GM23248 (cell line): ENCODE results near the gene LRSAM1. TPM values are rescaled to one million over a fixed set of nuclear protein-coding genes. Genes with fewer than 3 reads are reported as not detected.

Experiments
- DNase-seq: peaks from one replicate; pipeline ENCODE4 v3.0.0-alpha.2; 2015
- H2AFZ ChIP-seq: fragments of 200-600 bp; sonication (generic); 2 replicates; pipeline ENCODE4 v1.6.1; 2016; ENCODE audit warnings: antibody characterized with exemption
- H3F3A ChIP-seq: fragments of 200-600 bp; sonication (generic); 2 replicates; pipeline ENCODE4 v1.6.1; 2016; ENCODE audit warnings: mild to moderate bottlenecking, antibody characterized with exemption, mixed run types; ENCODE audit not compliant: insufficient read depth
- H3K27ac ChIP-seq: fragments of 200-600 bp; sonication (generic); 2 replicates; pipeline ENCODE4 v1.5.1; 2016; ENCODE audit warnings: mild to moderate bottlenecking
- H3K27me3 ChIP-seq: fragments of 200-600 bp; sonication (generic); replicated peaks from 2 replicates; pipeline ENCODE4 v1.6.1; 2016; ENCODE audit warnings: mild to moderate bottlenecking; ENCODE audit not compliant: insufficient read depth
- H3K36me3 ChIP-seq: fragments of 200-600 bp; sonication (generic); 2 replicates; pipeline ENCODE4 v1.6.1; 2016; ENCODE audit warnings: low read depth, mild to moderate bottlenecking
- H3K4me1 ChIP-seq: fragments of 200-600 bp; sonication (generic); 2 replicates; pipeline ENCODE4 v1.6.1; 2016; ENCODE audit warnings: mild to moderate bottlenecking; ENCODE audit not compliant: insufficient read depth
- H3K4me2 ChIP-seq: fragments of 200-600 bp; sonication (generic); one replicate; pipeline ENCODE4 v1.6.1; 2016; ENCODE audit warnings: mild to moderate bottlenecking; ENCODE audit not compliant: unreplicated experiment
- H3K4me3 ChIP-seq: fragments of 200-600 bp; sonication (generic); 2 replicates; pipeline ENCODE4 v1.5.1; 2016; ENCODE audit warnings: mild to moderate bottlenecking
- H3K79me2 ChIP-seq: fragments of 200-600 bp; sonication (generic); 2 replicates; pipeline ENCODE4 v1.6.1; 2016; ENCODE audit warnings: mild to moderate bottlenecking; ENCODE audit not compliant: insufficient read depth
- H3K9ac ChIP-seq: fragments of 200-600 bp; sonication (generic); 2 replicates; pipeline ENCODE4 v1.6.1; 2016; ENCODE audit warnings: mild to moderate bottlenecking
- H3K9me2 ChIP-seq: fragments of 200-600 bp; sonication (generic); 2 replicates; pipeline ENCODE4 v1.6.1; 2016; ENCODE audit warnings: mixed run types, mild to moderate bottlenecking, moderate library complexity; ENCODE audit not compliant: insufficient read depth
- H3K9me3 ChIP-seq: fragments of 200-600 bp; sonication (generic); one replicate; pipeline ENCODE4 v1.6.1; 2017; ENCODE audit warnings: low read depth
- H4K20me1 ChIP-seq: fragments of 200-600 bp; sonication (generic); 2 replicates; pipeline ENCODE4 v1.6.0; 2016; ENCODE audit not compliant: insufficient read depth
- EZH2 ChIP-seq: fragments of 200-600 bp; sonication (generic); IDR thresholded peaks from 2 replicates; pipeline ENCODE4 v1.6.1; 2018; ENCODE audit warnings: antibody characterized with exemption, mild to moderate bottlenecking; ENCODE audit not compliant: insufficient read depth, poor library complexity, severe bottlenecking
- EZH2phosphoT487 ChIP-seq: fragments of 200-600 bp; sonication (generic); IDR thresholded peaks from 2 replicates; pipeline ENCODE4 v1.6.1; 2018; ENCODE audit warnings: antibody characterized with exemption, moderate library complexity, mild to moderate bottlenecking, low read depth; ENCODE audit not compliant: insufficient read depth
- WGBS, 2 experiments: methylation state at CpG; one replicate each; pipeline ENCODE4 v1.1.6; 2015 to 2017; ENCODE audit warnings: low lambda C conversion rate in 2 of 2, low coverage in 1 of 2; ENCODE audit errors: missing lambda C conversion rate in 2 of 2; 5-methylcytosine and 5-hydroxymethylcytosine counted together
- in situ Hi-C: fragments of 300-500 bp; cut with MboI; formaldehyde crosslinking; loops from 2 replicates; pipeline ENCODE4 v1.15.0; 2020
- polyA plus RNA-seq: library from polyadenylated mRNA; unstranded; fragments of >200 nt; fragmentation: Nextera tagmentation; extraction: Ambion mirVana; gene quantifications from 2 replicates; pipeline ENCODE4 v1.2.1, GENCODE V29; 2016
- total RNA-seq: library from RNA; depleted of rRNA; stranded (reverse); fragments of >200 nt; shearing (Covaris generic); gene quantifications from 2 replicates; pipeline ENCODE4 v1.2.3, GENCODE V29; 2014

The LRSAM1 gene
- total and polyA plus RNA-seq, 2 experiments from 2014 or later = 14.9 to 15.5 TPM

GRCh38 chr9:127517620-127518019 lies 66.3 kb downstream of the LRSAM1 start:
- H3F3A ChIP-seq = peaks cover 83% of the 10 kb centered on the region
- no peak overlapping the region for H3K9ac ChIP-seq
- no peaks in the 10 kb centered on the region for H3K9me2 ChIP-seq
- H3K4me1 ChIP-seq = peaks cover 47% of the 10 kb centered on the region
- H3K36me3 ChIP-seq = peaks cover 50% of the 10 kb centered on the region
- peaks cover 65% of the 10 kb centered on the region for H3K79me2 ChIP-seq
- no peaks in the 10 kb centered on the region for H3K27me3 ChIP-seq
- H3K27ac ChIP-seq = peak overlapping the region; percentile 91
- no peaks in the 10 kb centered on the region for H4K20me1 ChIP-seq
- 93 to 97% methylated on average over 7 to 11 of the region's 11 CpGs for WGBS, 2 experiments
- TF ChIP-seq EZH2phosphoT487 (no peak), EZH2 (no peak)
- no peak overlapping the region for H3K4me2 ChIP-seq
- no peaks in the 10 kb centered on the region for H3K9me3 ChIP-seq
- H2AFZ ChIP-seq = no peak overlapping the region
- DNase-seq = no peak
- in situ Hi-C loops = no loop called here
- no peak overlapping the region for H3K4me3 ChIP-seq

- in situ Hi-C loops = no loop called here
- no peak for DNase-seq
- H2AFZ ChIP-seq = no peak overlapping the region
- peak overlapping the region; percentile 28 for H3K4me2 ChIP-seq
- 93% methylated on average over 13 of the region's 13 CpGs for WGBS, 2 experiments
- H3F3A ChIP-seq = peaks cover 82% of the 10 kb centered on the region
- H3K79me2 ChIP-seq = peaks cover 63% of the 10 kb centered on the region
- H3K27ac ChIP-seq = peak overlapping the region; percentile 91
- TF ChIP-seq EZH2 (no peak), EZH2phosphoT487 (no peak)
- H4K20me1 ChIP-seq = no peaks in the 10 kb centered on the region
- H3K9ac ChIP-seq = peak overlapping the region; percentile 59
- H3K9me3 ChIP-seq = no peaks in the 10 kb centered on the region
- H3K9me2 ChIP-seq = no peaks in the 10 kb centered on the region
- no peak overlapping the region for H3K4me3 ChIP-seq
- no peaks in the 10 kb centered on the region for H3K27me3 ChIP-seq
- peaks cover 50% of the 10 kb centered on the region for H3K4me1 ChIP-seq
- H3K36me3 ChIP-seq = peaks cover 48% of the 10 kb centered on the region
Observed at GRCh38 chr9:127518091-127518856, 67.0 kb downstream of the LRSAM1 start.

GRCh38 chr9:127519301-127520166 lies 68.2 kb downstream of the LRSAM1 start:
- in situ Hi-C loops = no loop called here
- H3K79me2 ChIP-seq = peaks cover 63% of the 10 kb centered on the region

More at GRCh38 chr9:127519301-127520166, 68.2 kb downstream of the LRSAM1 start:
- Histone ChIP-seq H3K27me3 (no peaks in the 10 kb centered on the region), H3K4me3 (no peak overlapping the region), H3K9me2 (no peaks in the 10 kb centered on the region), H4K20me1 (no peaks in the 10 kb centered on the region), H3K4me2 (peak overlapping the region; percentile 37), H3K4me1 (peaks cover 55% of the 10 kb centered on the region), H3K27ac (peak overlapping the region; percentile 91), H3K9ac (peak overlapping the region; percentile 59), H3K36me3 (peaks cover 48% of the 10 kb centered on the region), H3F3A (peaks cover 82% of the 10 kb centered on the region), H2AFZ (no peak overlapping the region), H3K9me3 (no peaks in the 10 kb centered on the region)
- TF ChIP-seq EZH2 (no peak), EZH2phosphoT487 (no peak)
- peak; percentile 97 for DNase-seq
- WGBS, 2 experiments = 42 to 43% methylated on average over 22 of the region's 22 CpGs
